SK-N-DZ (cell line): Measurements from ENCODE around the gene SFXN3.
"Not testable (repeated sequence)": the region's sequence is repeated elsewhere in the genome, so short reads cannot be mapped to it uniquely, and the experiment has no call there.

Experiments used
- DNase-seq: peaks from one replicate; pipeline ENCODE4 v3.0.0-alpha.2; 2015; ENCODE audit warnings: low spot score

SFXN3 gene

GRCh38 chr10:101014966-101015581 is 16.0 kb upstream of the SFXN3 start:
- DNase-seq: no peak

GRCh38 chr10:101015582-101015973 is 15.5 kb upstream of the SFXN3 start:
- DNase-seq: no peak

GRCh38 chr10:101016814-101017213 is 14.2 kb upstream of the SFXN3 start:
- no peak for DNase-seq

GRCh38 chr10:101018118-101018599 is 12.9 kb upstream of the SFXN3 start:
- DNase-seq: no peak

- peak; percentile 86 for DNase-seq
Measured at GRCh38 chr10:101018600-101019439, 12.2 kb upstream of the SFXN3 start.

GRCh38 chr10:101019440-101019703 is 11.7 kb upstream of the SFXN3 start:
- DNase-seq: no peak

GRCh38 chr10:101020427-101021075 is 10.5 kb upstream of the SFXN3 start:
- no peak for DNase-seq

GRCh38 chr10:101021239-101021638 is 9.8 kb upstream of the SFXN3 start:
- DNase-seq: no peak

GRCh38 chr10:101021692-101022251 is 9.3 kb upstream of the SFXN3 start:
- DNase-seq: no peak

- DNase-seq: no peak
Measured at GRCh38 chr10:101022967-101023705, 7.9 kb upstream of the SFXN3 start.

- no peak for DNase-seq
Measured at GRCh38 chr10:101027106-101027720, 3.8 kb upstream of the SFXN3 start.

GRCh38 chr10:101028446-101029337 is 2.3 kb upstream of the SFXN3 start:
- DNase-seq: peak; percentile 71

GRCh38 chr10:101029520-101030295 is 1.3 kb upstream of the SFXN3 start:
- peak; percentile 63 for DNase-seq

GRCh38 chr10:101030496-101031127 is 422 bp upstream of the SFXN3 start:
- no peak for DNase-seq

GRCh38 chr10:101031796-101032636 is 982 bp downstream of the SFXN3 start:
- DNase-seq: peak; percentile 51

- peak; percentile 59 for DNase-seq
Measured at GRCh38 chr10:101032637-101033224, 1.7 kb downstream of the SFXN3 start.

GRCh38 chr10:101033276-101033675 is 2.2 kb downstream of the SFXN3 start:
- DNase-seq: no peak

GRCh38 chr10:101034404-101034803 is 3.4 kb downstream of the SFXN3 start:
- not testable (repeated sequence) for DNase-seq
